ENCODE measurements around the gene TFRC. TPM values are rescaled to one million over a fixed set of nuclear protein-coding genes. Genes with fewer than 3 reads are reported as not detected.

Gene TFRC
- polyA plus RNA-seq, 3 donors, result 6.6 to 43.1 (median 7.9) TPM

- H2AFZ ChIP-seq (ENCODE audit: insufficient read depth, low read depth, low read length, poor library complexity, severe bottlenecking), result no peak overlapping the region
- Mint-ChIP-seq H3K9me3 (no peaks in the 10 kb centered on the region), H3K27ac (peak overlapping the region in 3 of 7 donors; percentile 5 to 95 (median 61)), H3K36me3 (peaks cover 17 to 26% of the 10 kb centered on the region in 2 donors), H3K4me3 (peak overlapping the region; percentile 97), H3K4me1 (peaks cover 32% of the 10 kb centered on the region), H3K27me3 (ENCODE audit: low read depth in 3 of 3) (peaks cover 0 to 2% (median 0%) of the 10 kb centered on the region in 3 donors)
- H3K4me2 ChIP-seq (replicated peaks; ENCODE audit: extremely low read depth, low read length, poor library complexity, severe bottlenecking), result no peak overlapping the region
- H3K4me1 ChIP-seq (ENCODE audit: control insufficient read depth in 1 of 2, insufficient read depth in 2 of 2, low read length in 2 of 2), result peaks cover 19 to 26% of the 10 kb centered on the region in 2 donors
- H3K9me3 ChIP-seq (replicated peaks in 1 of 2; ENCODE audit: control insufficient read depth in 1 of 2, insufficient read depth in 1 of 2, low read length in 2 of 2), result no peaks in the 10 kb centered on the region
- no peak overlapping the region for H3K9ac ChIP-seq (ENCODE audit: insufficient read depth, low read length, poor library complexity, severe bottlenecking)
- peaks cover 27% of the 10 kb centered on the region for H4K20me1 ChIP-seq (ENCODE audit: insufficient read depth, low read length)
- 57% methylated on average over 2 of the region's 3 CpGs for WGBS (ENCODE audit: insufficient coverage)
- H3K27ac ChIP-seq (ENCODE audit: low read depth in 1 of 2, low read length in 2 of 2), result no peak overlapping the region
- peaks cover 58% of the 10 kb centered on the region for H3K79me2 ChIP-seq (ENCODE audit: insufficient read depth, low read length)
- peaks cover 23% of the 10 kb centered on the region in 2 donors for H3K36me3 ChIP-seq (replicated peaks in 1 of 2; ENCODE audit: control insufficient read depth in 1 of 2, insufficient read depth in 2 of 2, low read length in 2 of 2)
- TF ChIP-seq CTCF (IDR thresholded peaks at IDR 0.05), result no peak
- H3K27me3 ChIP-seq (ENCODE audit: control insufficient read depth in 2 of 2, insufficient read depth in 2 of 2, low read length in 2 of 2), result no peaks in the 10 kb centered on the region
- DNase-seq, result no peak
- intact Hi-C loops (cut with micrococcal nuclease), result loop anchor here in 1 of 2 donors (5.0 kb wide), 1 partner anchor 43 kb away; no protein-coding TSS in a partner anchor
- H3K4me3 ChIP-seq (replicated peaks in 1 of 3; ENCODE audit: low read depth in 2 of 3, low read length in 3 of 3), result no peak overlapping the region
Observed at GRCh38 chr3:196079682-196080081, 2.2 kb downstream of the TFRC start.

- H3K27ac ChIP-seq (ENCODE audit: low read depth in 1 of 2, low read length in 2 of 2), result no peak overlapping the region
- peaks cover 22% of the 10 kb centered on the region for H4K20me1 ChIP-seq (ENCODE audit: insufficient read depth, low read length)
- no CpG with 5 or more reads among the region's 6 CpGs for WGBS (ENCODE audit: insufficient coverage)
- Mint-ChIP-seq H3K36me3 (peaks cover 54 to 71% of the 10 kb centered on the region in 2 donors), H3K4me1 (peaks cover 14% of the 10 kb centered on the region), H3K27me3 (ENCODE audit: low read depth in 3 of 3) (peaks cover 0 to 1% (median 0%) of the 10 kb centered on the region in 3 donors), H3K27ac (no peak overlapping the region), H3K4me3 (no peak overlapping the region), H3K9me3 (no peaks in the 10 kb centered on the region)
- no peak overlapping the region for H3K4me3 ChIP-seq (replicated peaks in 1 of 3; ENCODE audit: low read depth in 2 of 3, low read length in 3 of 3)
- H3K27me3 ChIP-seq (ENCODE audit: control insufficient read depth in 2 of 2, insufficient read depth in 2 of 2, low read length in 2 of 2), result no peaks in the 10 kb centered on the region
- no peak overlapping the region for H3K4me2 ChIP-seq (replicated peaks; ENCODE audit: extremely low read depth, low read length, poor library complexity, severe bottlenecking)
- TF ChIP-seq CTCF (IDR thresholded peaks at IDR 0.05), result no peak
- H2AFZ ChIP-seq (ENCODE audit: insufficient read depth, low read depth, low read length, poor library complexity, severe bottlenecking), result no peak overlapping the region
- H3K79me2 ChIP-seq (ENCODE audit: insufficient read depth, low read length), result peaks cover 64% of the 10 kb centered on the region
- H3K4me1 ChIP-seq (ENCODE audit: control insufficient read depth in 1 of 2, insufficient read depth in 2 of 2, low read length in 2 of 2), result peaks cover 0 to 4% of the 10 kb centered on the region in 2 donors
- H3K9me3 ChIP-seq (replicated peaks in 1 of 2; ENCODE audit: control insufficient read depth in 1 of 2, insufficient read depth in 1 of 2, low read length in 2 of 2), result no peaks in the 10 kb centered on the region
- H3K36me3 ChIP-seq (replicated peaks in 1 of 2; ENCODE audit: control insufficient read depth in 1 of 2, insufficient read depth in 2 of 2, low read length in 2 of 2), result peaks cover 58 to 68% of the 10 kb centered on the region in 2 donors
- intact Hi-C loops (cut with micrococcal nuclease), result no loop called here
- no peak for DNase-seq
- no peak overlapping the region for H3K9ac ChIP-seq (ENCODE audit: insufficient read depth, low read length, poor library complexity, severe bottlenecking)
Observed at GRCh38 chr3:196075013-196075412, 6.9 kb downstream of the TFRC start.
